Colonic mucosa (tissue), 4 donors: ENCODE measurements around the gene C17orf100. TPM values are rescaled to one million over a fixed set of nuclear protein-coding genes. Genes with fewer than 3 reads are reported as not detected.

ENCODE experiments used
- DNase-seq: peaks from one replicate; pipeline ENCODE4 v3.0.0-alpha.2; 2020
- H3K27ac ChIP-seq: fragments of 200-600 bp; one replicate; pipeline ENCODE4 v1.8.0; 2021
- H3K27me3 ChIP-seq: fragments of 200-600 bp; one replicate; pipeline ENCODE4 v1.8.0; 2021
- H3K36me3 ChIP-seq: fragments of 200-600 bp; one replicate; pipeline ENCODE4 v1.8.0; 2021
- H3K4me1 ChIP-seq: fragments of 200-600 bp; one replicate; pipeline ENCODE4 v1.8.0; 2021; ENCODE audit warnings: mild to moderate bottlenecking
- H3K4me3 ChIP-seq: fragments of 200-600 bp; one replicate; pipeline ENCODE4 v1.8.0; 2021
- H3K9ac ChIP-seq, 2 donors: one replicate each; pipeline ENCODE4 v1.7.0; 2013; ENCODE audit warnings: control low read depth in 2 of 2, low read depth in 2 of 2, low read length in 2 of 2
- H3K9me3 ChIP-seq: fragments of 200-600 bp; one replicate; pipeline ENCODE4 v1.8.0; 2021
- intact Hi-C: fragments of 100-400 bp; cut with DNase I; formaldehyde crosslinking; loops from one replicate; pipeline ENCODE4 v1.14.1; 2022
- total RNA-seq, 2 donors: library from RNA; stranded (reverse); fragmentation: NEBNext Ultra II Directional in 1 of 2; extraction: Animal tissue kit (Norgen Biotek cat#: 25700) in 1 of 2; gene quantifications; one replicate each; pipeline ENCODE4 v1.2.1, GENCODE V29; 2021
- TF ChIP-seq, protein P1 (sequence below): fragments of 200-600 bp; IDR thresholded peaks from one replicate; pipeline ENCODE4 v1.8.0; 2022; ENCODE audit warnings: antibody characterized with exemption, mild to moderate bottlenecking
- donor health status: healthy.
- donor health status: DM: no; HTN: no; CAD: no.
- donor health status: DM: no; HTN: no; CAD: no.

The C17orf100 gene
- total RNA-seq, 2 donors from 2014 or later: 1.5 to 1.9 TPM

GRCh38 chr17:6641247-6641863, 10.2 kb upstream of the C17orf100 start:
- peak overlapping the region; percentile 81 for H3K27ac ChIP-seq
- H3K4me3 ChIP-seq: peak overlapping the region; percentile 98
- intact Hi-C loops: no loop called here
- H3K9me3 ChIP-seq: no peaks in the 10 kb centered on the region
- H3K36me3 ChIP-seq: peaks cover 5% of the 10 kb centered on the region
- DNase-seq: peak; percentile 44
- TF ChIP-seq, protein P1, sequence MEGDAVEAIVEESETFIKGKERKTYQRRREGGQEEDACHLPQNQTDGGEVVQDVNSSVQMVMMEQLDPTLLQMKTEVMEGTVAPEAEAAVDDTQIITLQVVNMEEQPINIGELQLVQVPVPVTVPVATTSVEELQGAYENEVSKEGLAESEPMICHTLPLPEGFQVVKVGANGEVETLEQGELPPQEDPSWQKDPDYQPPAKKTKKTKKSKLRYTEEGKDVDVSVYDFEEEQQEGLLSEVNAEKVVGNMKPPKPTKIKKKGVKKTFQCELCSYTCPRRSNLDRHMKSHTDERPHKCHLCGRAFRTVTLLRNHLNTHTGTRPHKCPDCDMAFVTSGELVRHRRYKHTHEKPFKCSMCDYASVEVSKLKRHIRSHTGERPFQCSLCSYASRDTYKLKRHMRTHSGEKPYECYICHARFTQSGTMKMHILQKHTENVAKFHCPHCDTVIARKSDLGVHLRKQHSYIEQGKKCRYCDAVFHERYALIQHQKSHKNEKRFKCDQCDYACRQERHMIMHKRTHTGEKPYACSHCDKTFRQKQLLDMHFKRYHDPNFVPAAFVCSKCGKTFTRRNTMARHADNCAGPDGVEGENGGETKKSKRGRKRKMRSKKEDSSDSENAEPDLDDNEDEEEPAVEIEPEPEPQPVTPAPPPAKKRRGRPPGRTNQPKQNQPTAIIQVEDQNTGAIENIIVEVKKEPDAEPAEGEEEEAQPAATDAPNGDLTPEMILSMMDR: no peak
- H3K27me3 ChIP-seq: no peaks in the 10 kb centered on the region
- H3K9ac ChIP-seq: peak overlapping the region; percentile 82 to 87
- peaks cover 9% of the 10 kb centered on the region for H3K4me1 ChIP-seq

DNA sequence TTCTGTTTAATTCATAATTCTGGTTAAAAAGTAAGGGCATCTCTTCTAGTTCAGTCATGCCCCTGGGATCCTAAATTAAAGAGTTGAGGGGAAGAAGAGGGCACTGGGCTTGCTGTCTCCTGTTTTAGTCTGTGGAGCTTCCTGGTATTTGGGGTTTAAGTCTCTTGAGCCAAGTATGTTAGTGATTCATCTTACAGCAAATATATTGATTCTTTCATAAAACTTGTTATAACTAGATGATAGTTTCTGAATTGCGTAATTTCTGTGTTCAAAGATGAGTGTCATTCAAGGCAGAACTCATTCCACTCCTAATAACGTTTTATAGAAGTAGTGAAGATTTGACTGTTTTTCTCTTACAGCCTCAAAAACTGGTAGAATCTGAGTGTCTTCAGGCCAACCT, 9.0 kb upstream of the C17orf100 start:
- H3K9me3 ChIP-seq: no peaks in the 10 kb centered on the region
- no peak overlapping the region for H3K9ac ChIP-seq
- TF ChIP-seq, protein P1: no peak
- intact Hi-C loops: no loop called here
- peaks cover 9% of the 10 kb centered on the region for H3K4me1 ChIP-seq
- peaks cover 5% of the 10 kb centered on the region for H3K36me3 ChIP-seq
- no peak for DNase-seq
- no peaks in the 10 kb centered on the region for H3K27me3 ChIP-seq
- H3K27ac ChIP-seq: no peak overlapping the region
- H3K4me3 ChIP-seq: no peak overlapping the region

- Histone ChIP-seq H3K27me3 (no peaks in the 10 kb centered on the region), H3K27ac (no peak overlapping the region), H3K4me3 (no peak overlapping the region), H3K9ac (no peak overlapping the region), H3K9me3 (no peaks in the 10 kb centered on the region), H3K4me1 (peaks cover 9% of the 10 kb centered on the region), H3K36me3 (peaks cover 5% of the 10 kb centered on the region)
- intact Hi-C loops: no loop called here
- TF ChIP-seq, protein P1: no peak
- no peak for DNase-seq
Observed at GRCh38 chr17:6643451-6644125, 8.0 kb upstream of the C17orf100 start.

DNA sequence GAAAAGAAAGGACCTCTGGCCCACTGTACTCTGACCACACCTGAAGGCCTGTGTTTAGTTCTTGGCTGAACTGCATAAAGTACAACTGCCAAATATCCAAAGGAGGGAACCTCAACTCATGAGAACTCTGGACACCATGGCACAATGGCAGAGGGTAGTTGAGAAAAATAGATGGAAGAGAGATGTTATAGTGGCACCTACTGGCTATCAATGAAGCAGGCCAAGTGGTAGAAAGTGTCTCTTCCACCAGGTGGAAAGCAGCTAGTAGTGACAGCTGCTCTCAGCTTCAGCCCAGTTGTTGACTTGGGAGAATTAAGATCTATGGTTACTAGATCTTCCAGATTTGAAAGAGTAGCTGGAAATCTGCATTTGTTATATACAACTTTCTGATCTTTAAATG, 3.4 kb upstream of the C17orf100 start:
- Histone ChIP-seq H3K27ac (no peak overlapping the region), H3K9me3 (no peaks in the 10 kb centered on the region), H3K4me1 (peaks cover 9% of the 10 kb centered on the region), H3K4me3 (no peak overlapping the region), H3K27me3 (no peaks in the 10 kb centered on the region), H3K9ac (no peak overlapping the region), H3K36me3 (peaks cover 5% of the 10 kb centered on the region)
- TF ChIP-seq, protein P1: peak; percentile 15
- intact Hi-C loops: loop anchor here (5.0 kb wide), 1 partner anchor 176 kb away; no protein-coding TSS in a partner anchor
- DNase-seq: no peak

- Histone ChIP-seq H3K9me3 (no peaks in the 10 kb centered on the region), H3K36me3 (no peaks in the 10 kb centered on the region), H3K9ac (peak overlapping the region; percentile 61 to 95), H3K4me3 (peak overlapping the region; percentile 59), H3K4me1 (peaks cover 9% of the 10 kb centered on the region), H3K27ac (peak overlapping the region; percentile 90), H3K27me3 (peaks cover 10% of the 10 kb centered on the region)
- TF ChIP-seq, protein P1: no peak
- DNase-seq: peak; percentile 63
- intact Hi-C loops: no loop called here
Observed at GRCh38 chr17:6651919-6652452, 424 bp downstream of the C17orf100 start.
